HEK293 (cell line): ENCODE measurements around the gene KRT80.

Experiments
- CTCF ChIA-PET: fragments of 350-600 bp; formaldehyde crosslinking; extraction: SDS; loops from one replicate; lab custom pipeline; 2021; ENCODE audit warnings: antibody characterized with exemption; lab: Yijun Ruan, JAX
- POLR2A ChIA-PET: fragments of 300-600 bp; formaldehyde crosslinking; extraction: SDS; loops from one replicate; lab custom pipeline; 2020; ENCODE audit warnings: antibody characterized with exemption, inconsistent platforms; lab: Yijun Ruan, JAX
- H3K27ac ChIP-seq: fragments of 200-500 bp; sonication (Bioruptor generic); 2 replicates; pipeline ENCODE4 v1.5.1; 2014; ENCODE audit warnings: low read depth, low read length, control low read depth, inconsistent platforms; ENCODE audit errors: extremely low read depth
- H3K36me3 ChIP-seq, 2 experiments: fragments of 200-500 bp in 1 of 2; sonication (Bioruptor generic) in 1 of 2; 1 replicate in 1 of 2; 2 replicates in 1 of 2; pipeline ENCODE4 v1.5.1; 2014 to 2017; ENCODE audit warnings: inconsistent platforms in 2 of 2, low read length in 2 of 2; ENCODE audit not compliant: control insufficient read depth in 2 of 2, insufficient read depth in 1 of 2
- H3K4me1 ChIP-seq: fragments of 200-500 bp; sonication (Bioruptor generic); 2 replicates; pipeline ENCODE4 v1.5.1; 2014; ENCODE audit warnings: mild to moderate bottlenecking, low read length, inconsistent platforms; ENCODE audit not compliant: control insufficient read depth, insufficient read depth
- H3K4me3 ChIP-seq: 2 replicates; pipeline ENCODE4 v1.5.1; 2011; ENCODE audit warnings: low read depth, mild to moderate bottlenecking, control low read depth, low read length, moderate library complexity
- H3K9me3 ChIP-seq: fragments of 200-500 bp; sonication (Bioruptor generic); 2 replicates; pipeline ENCODE4 v1.5.1; 2014; ENCODE audit warnings: low read depth, low read length, inconsistent platforms; ENCODE audit not compliant: control insufficient read depth, insufficient read depth
- BCL11A ChIP-seq: fragments of 450-650 bp; formaldehyde crosslinking; IDR thresholded peaks from 2 replicates; pipeline ENCODE4 v1.5.1; 2016; ENCODE audit warnings: low read depth, missing biosample characterization, missing genetic modification characterization
- GLIS2 ChIP-seq: fragments of 450-650 bp; formaldehyde crosslinking; IDR thresholded peaks from 2 replicates; pipeline ENCODE4 v1.5.1; 2016; ENCODE audit warnings: missing biosample characterization, missing genetic modification characterization
- HOXC10 ChIP-seq: sonication (generic); formaldehyde crosslinking; IDR thresholded peaks from 2 replicates; pipeline ENCODE4 v1.8.1; 2023; ENCODE audit warnings: mild to moderate bottlenecking, missing genetic modification reagents
- KLF10 ChIP-seq: fragments of 450-650 bp; IDR thresholded peaks from 2 replicates; pipeline ENCODE4 v1.5.1; 2018; ENCODE audit warnings: missing biosample characterization, mild to moderate bottlenecking, missing genetic modification characterization
- KLF17 ChIP-seq: fragments of 450-650 bp; formaldehyde crosslinking; IDR thresholded peaks from 2 replicates; pipeline ENCODE4 v1.5.1; 2016; ENCODE audit warnings: missing biosample characterization, missing genetic modification characterization
- KLF7 ChIP-seq: fragments of 450-650 bp; formaldehyde crosslinking; IDR thresholded peaks from 2 replicates; pipeline ENCODE4 v1.5.1; 2016; ENCODE audit warnings: missing biosample characterization, missing genetic modification characterization, borderline replicate concordance
- TRIM28 ChIP-seq: IDR thresholded peaks from 2 replicates; pipeline ENCODE4 v1.6.1; 2011; ENCODE audit warnings: low read length, control low read depth, borderline replicate concordance
- YY1 ChIP-seq: fragments of 450-650 bp; formaldehyde crosslinking; IDR thresholded peaks from 2 replicates; pipeline ENCODE4 v1.5.1; 2018; ENCODE audit warnings: missing biosample characterization, missing genetic modification characterization
- ZBTB1 ChIP-seq: fragments of 450-650 bp; formaldehyde crosslinking; IDR thresholded peaks from 2 replicates; pipeline ENCODE4 v1.5.1; 2016; ENCODE audit warnings: missing biosample characterization, missing genetic modification characterization
- ZBTB17 ChIP-seq: fragments of 450-650 bp; formaldehyde crosslinking; IDR thresholded peaks from 2 replicates; pipeline ENCODE4 v1.5.1; 2016; ENCODE audit warnings: missing biosample characterization, missing genetic modification characterization
- ZBTB48 ChIP-seq: fragments of 450-650 bp; formaldehyde crosslinking; IDR thresholded peaks from 2 replicates; pipeline ENCODE4 v1.5.1; 2016; ENCODE audit warnings: missing biosample characterization, missing genetic modification characterization
- ZEB2 ChIP-seq: fragments of 450-650 bp; formaldehyde crosslinking; IDR thresholded peaks from 2 replicates; pipeline ENCODE4 v1.5.1; 2016; ENCODE audit warnings: missing biosample characterization, missing genetic modification characterization
- ZNF138 ChIP-seq: fragments of 450-650 bp; formaldehyde crosslinking; IDR thresholded peaks from 2 replicates; pipeline ENCODE4 v1.5.1; 2016; ENCODE audit warnings: missing biosample characterization, missing genetic modification characterization, borderline replicate concordance
- ZNF16 ChIP-seq: fragments of 450-650 bp; formaldehyde crosslinking; IDR thresholded peaks from 2 replicates; pipeline ENCODE4 v1.5.1; 2016; ENCODE audit warnings: low read depth, missing biosample characterization, missing genetic modification characterization
- ZNF19 ChIP-seq: fragments of 450-650 bp; formaldehyde crosslinking; IDR thresholded peaks from 2 replicates; pipeline ENCODE4; 2016; ENCODE audit warnings: missing biosample characterization, missing genetic modification characterization, low read depth
- ZNF274 ChIP-seq, 2 experiments: fragments of 200-500 bp in 1 of 2; fragments of 450-650 bp in 1 of 2; sonication (Bioruptor generic) in 1 of 2; formaldehyde crosslinking in 1 of 2; IDR thresholded peaks; 2 replicates each; pipeline versions ENCODE4 v1.5.1 to v1.6.1; 2014 to 2016; ENCODE audit warnings: borderline replicate concordance in 1 of 2, inconsistent platforms in 1 of 2, low read length in 1 of 2, missing biosample characterization in 1 of 2, missing genetic modification characterization in 1 of 2
- ZNF311 ChIP-seq: fragments of 450-650 bp; formaldehyde crosslinking; IDR thresholded peaks from 2 replicates; pipeline ENCODE4 v1.5.1; 2017; ENCODE audit warnings: missing biosample characterization, missing genetic modification characterization, borderline replicate concordance
- ZNF324 ChIP-seq: fragments of 450-650 bp; formaldehyde crosslinking; IDR thresholded peaks from 2 replicates; pipeline ENCODE4 v1.5.1; 2016; ENCODE audit warnings: missing biosample characterization, missing genetic modification characterization
- ZNF341 ChIP-seq: fragments of 450-650 bp; formaldehyde crosslinking; IDR thresholded peaks from 2 replicates; pipeline ENCODE4; 2016; ENCODE audit warnings: low read depth, missing biosample characterization, missing genetic modification characterization
- ZNF350 ChIP-seq: fragments of 450-650 bp; formaldehyde crosslinking; IDR thresholded peaks from 2 replicates; pipeline ENCODE4 v1.5.0; 2017; ENCODE audit warnings: missing biosample characterization, mild to moderate bottlenecking, missing genetic modification characterization
- ZNF37A ChIP-seq: fragments of 450-650 bp; IDR thresholded peaks from 2 replicates; pipeline ENCODE4 v1.5.1; 2018; ENCODE audit warnings: missing biosample characterization, missing genetic modification characterization
- ZNF391 ChIP-seq: fragments of 450-650 bp; formaldehyde crosslinking; IDR thresholded peaks from 2 replicates; pipeline ENCODE4 v1.5.1; 2016; ENCODE audit warnings: low read depth, missing biosample characterization, missing genetic modification characterization, borderline replicate concordance
- ZNF394 ChIP-seq: fragments of 450-650 bp; formaldehyde crosslinking; IDR thresholded peaks from 2 replicates; pipeline ENCODE4 v1.5.1; 2016; ENCODE audit warnings: missing biosample characterization, missing genetic modification characterization, mild to moderate bottlenecking, moderate library complexity, borderline replicate concordance
- ZNF518A ChIP-seq: fragments of 450-650 bp; formaldehyde crosslinking; conservative IDR thresholded peaks from 2 replicates; pipeline ENCODE4 v1.5.1; 2016; ENCODE audit warnings: low read depth, missing biosample characterization, missing genetic modification characterization
- ZNF561 ChIP-seq: fragments of 450-650 bp; IDR thresholded peaks from 2 replicates; pipeline ENCODE4 v1.5.1; 2018; ENCODE audit warnings: missing biosample characterization, missing genetic modification characterization, borderline replicate concordance
- ZNF571 ChIP-seq: fragments of 450-650 bp; formaldehyde crosslinking; IDR thresholded peaks from 2 replicates; pipeline ENCODE4 v1.5.0; 2017; ENCODE audit warnings: missing biosample characterization, missing genetic modification characterization
- ZNF585B ChIP-seq: fragments of 450-650 bp; formaldehyde crosslinking; IDR thresholded peaks from 2 replicates; pipeline ENCODE4 v1.5.1; 2016; ENCODE audit warnings: missing biosample characterization, missing genetic modification characterization
- ZNF629 ChIP-seq: fragments of 450-650 bp; formaldehyde crosslinking; IDR thresholded peaks from 2 replicates; pipeline ENCODE4 v1.5.1; 2017; ENCODE audit warnings: missing biosample characterization, missing genetic modification characterization
- ZNF830 ChIP-seq: fragments of 450-650 bp; IDR thresholded peaks from 2 replicates; pipeline ENCODE4 v1.5.0; 2018; ENCODE audit warnings: missing biosample characterization, missing genetic modification characterization, low read depth, mild to moderate bottlenecking, moderate library complexity
- ZNF837 ChIP-seq: fragments of 450-650 bp; formaldehyde crosslinking; IDR thresholded peaks from 2 replicates; pipeline ENCODE4 v1.5.1; 2016; ENCODE audit warnings: missing biosample characterization, missing genetic modification characterization
- ZSCAN23 ChIP-seq: fragments of 450-650 bp; formaldehyde crosslinking; IDR thresholded peaks from 2 replicates; pipeline ENCODE4 v1.5.1; 2016; ENCODE audit warnings: missing biosample characterization, missing genetic modification characterization
- ZSCAN30 ChIP-seq: fragments of 450-650 bp; IDR thresholded peaks from 2 replicates; pipeline ENCODE4 v1.5.1; 2018; ENCODE audit warnings: missing biosample characterization, mild to moderate bottlenecking, missing genetic modification characterization, moderate library complexity
- ZXDB ChIP-seq: fragments of 450-650 bp; formaldehyde crosslinking; IDR thresholded peaks from 2 replicates; pipeline ENCODE4 v1.5.1; 2016; ENCODE audit warnings: missing biosample characterization, missing genetic modification characterization

The KRT80 gene

GRCh38 chr12:52191841-52192791 lies at the start of gene KRT80:
TSS of gene KRT80 (minus strand) at chr12:52192014. CDS start at chr12:52191902, 112 bp downstream.
- no peaks in the 10 kb centered on the region for H3K36me3 ChIP-seq
- peak within 1 kb of the TSS; percentile 6 for H3K4me3 ChIP-seq
- no peaks in the 10 kb centered on the region for H3K9me3 ChIP-seq
- ChIA-PET CTCF (interaction anchor here (0.6 to 5.7 kb wide), 9 partner anchors 10 to 608 kb away, joined by 3 to 53 read pairs (median 8); no protein-coding TSS in a partner anchor), POLR2A (interaction anchor here (0.6 to 2.3 kb wide), 19 partner anchors 8 to 694 kb away, joined by 3 to 19 read pairs (median 4); no protein-coding TSS in a partner anchor)
- no peak within 1 kb of the TSS for H3K27ac ChIP-seq
- H3K4me1 ChIP-seq: peaks cover 2% of the 10 kb centered on the region; the same call in 1 of the 2 replicates
- TF ChIP-seq ZEB2 (tag by site-specific recombination) (peak; percentile 94), GLIS2 (tag by site-specific recombination) (peak; percentile 82), ZNF350 (no peak), ZSCAN30 (tag by site-specific recombination) (0 out of 2 replicates have a peak, but pooled peaks have one; percentile 9), ZNF391 (tag by site-specific recombination) (no peak), ZNF571 (tag by site-specific recombination) (no peak), ZNF518A (tag by site-specific recombination) (no peak), BCL11A (peak; percentile 81), YY1 (tag by site-specific recombination) (no peak), HOXC10 (no peak), KLF17 (tag by site-specific recombination) (peak; percentile 76; the same call in 1 of the 2 replicates), ZNF629 (tag by site-specific recombination) (peak; percentile 89), ZNF19 (tag by site-specific recombination) (no peak), ZNF274 (IDR thresholded peaks at IDR 0.05; ENCODE audit: low read length) (no peak), ZNF274 (tag by site-specific recombination; IDR thresholded peaks at IDR 0.05; ENCODE audit: borderline replicate concordance) (no peak), ZNF341 (no peak), ZBTB17 (tag by site-specific recombination) (peak; percentile 62), KLF10 (tag by site-specific recombination) (no peak), ZNF394 (peak; percentile 54; the same call in 1 of the 2 replicates), ZNF837 (no peak), ZNF311 (tag by site-specific recombination) (no peak), ZSCAN23 (tag by site-specific recombination) (no peak), ZNF830 (tag by site-specific recombination) (no peak), ZNF16 (tag by site-specific recombination) (no peak), ZXDB (tag by site-specific recombination) (peak; percentile 70; the same call in 1 of the 2 replicates), ZNF324 (tag by site-specific recombination) (0 out of 2 replicates have a peak, but pooled peaks have one; percentile 68), ZNF561 (no peak), KLF7 (tag by site-specific recombination) (no peak), ZNF585B (tag by site-specific recombination) (no peak), ZBTB1 (tag by site-specific recombination) (peak; percentile 17; the same call in 1 of the 2 replicates), TRIM28 (no peak), ZNF37A (no peak), ZNF138 (tag by site-specific recombination) (no peak), ZBTB48 (no peak; the same call in 1 of the 2 replicates)
